HG02973 (cell line): ENCODE results near the gene LIN7A.

Experiments used
- ATAC-seq: cut with Tn5 transposase; IDR thresholded peaks from one replicate; pipeline ENCODE4 v1.9.1; 2021; ENCODE audit warnings: moderate library complexity; ENCODE audit not compliant: unreplicated experiment

Gene LIN7A

GRCh38 chr12:80860928-80861327 lies 76.8 kb downstream of the LIN7A start:
- no peak for ATAC-seq

GRCh38 chr12:80860206-80860605 lies 77.5 kb downstream of the LIN7A start:
- no peak for ATAC-seq

GRCh38 chr12:80858356-80858755 lies 79.4 kb downstream of the LIN7A start:
- no peak for ATAC-seq

GRCh38 chr12:80857311-80857710 lies 80.4 kb downstream of the LIN7A start:
- ATAC-seq = no peak

DNA sequence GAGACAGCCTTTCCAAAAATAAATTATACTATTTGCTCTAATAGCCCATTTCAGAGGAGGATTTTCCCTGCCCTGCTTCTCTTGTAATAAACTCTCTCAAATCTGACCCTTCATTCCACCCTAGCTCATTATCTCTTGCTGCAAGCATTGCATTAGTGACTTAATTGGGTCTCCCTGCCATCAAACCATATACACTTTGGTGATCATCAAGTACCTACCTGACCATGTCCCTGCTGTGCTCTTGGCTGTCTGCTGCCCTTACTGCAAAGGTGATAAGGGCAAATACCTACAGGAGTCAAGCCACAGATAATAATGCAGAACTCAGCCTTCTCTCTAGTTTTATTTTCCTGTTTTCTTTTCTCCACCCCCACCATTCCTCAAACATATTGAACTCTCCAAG lies 88.4 kb downstream of the LIN7A start:
- ATAC-seq = no peak

DNA sequence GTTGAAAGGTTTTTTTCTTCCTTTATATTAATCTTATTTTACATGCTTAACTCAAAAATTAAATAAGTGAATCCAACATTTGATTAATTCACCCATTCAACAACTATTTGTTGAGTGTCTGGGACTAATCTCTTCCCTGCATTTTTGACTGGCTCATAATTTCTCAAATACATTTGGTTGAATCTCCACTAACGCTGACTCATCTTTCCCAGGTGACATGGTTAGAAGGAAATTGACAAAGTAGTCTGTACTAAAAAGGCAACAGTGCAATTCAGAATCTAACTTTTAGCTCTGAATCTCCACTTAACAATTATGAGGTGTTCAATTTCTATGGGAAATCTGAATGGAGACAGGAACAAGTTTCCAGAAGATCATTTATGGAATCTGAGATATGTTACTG lies 88.9 kb downstream of the LIN7A start:
- no peak for ATAC-seq

DNA sequence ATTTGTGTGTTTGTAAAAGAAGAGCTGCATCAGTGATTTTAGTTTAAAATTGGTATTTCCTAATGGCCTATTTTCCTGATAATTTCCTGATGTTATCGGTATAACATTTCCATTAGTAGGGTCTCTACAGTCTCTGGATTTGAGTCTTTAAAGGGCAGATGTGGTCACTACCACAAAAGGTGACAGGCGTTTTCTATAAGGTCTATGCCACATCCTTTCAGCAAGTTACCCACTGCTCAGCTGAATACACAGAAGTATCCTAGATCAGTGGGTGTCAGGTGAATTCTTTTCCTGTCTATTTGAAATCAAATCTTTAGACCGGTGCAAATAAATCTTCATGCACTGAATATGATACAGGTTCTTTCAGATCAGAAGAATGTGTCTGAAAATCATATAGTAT lies 90.2 kb downstream of the LIN7A start:
- no peak for ATAC-seq

DNA sequence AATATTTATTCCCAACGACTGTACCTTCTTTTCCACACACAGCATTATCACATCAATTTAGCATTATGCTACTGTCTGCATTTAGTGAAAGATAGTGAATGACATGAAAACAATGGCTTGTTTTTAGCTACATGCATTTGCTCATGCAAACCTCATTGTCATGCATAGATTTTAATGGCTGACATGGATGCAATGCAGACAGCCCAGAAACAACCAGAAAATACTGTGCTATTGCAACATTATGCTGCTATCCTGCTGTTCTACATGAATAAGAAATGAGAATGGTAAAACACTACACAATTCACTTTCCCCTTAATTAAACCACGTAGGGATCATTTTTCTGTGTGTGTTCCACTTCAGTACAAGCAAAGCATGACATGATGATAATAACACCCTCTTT lies 90.8 kb downstream of the LIN7A start:
- ATAC-seq = no peak

DNA sequence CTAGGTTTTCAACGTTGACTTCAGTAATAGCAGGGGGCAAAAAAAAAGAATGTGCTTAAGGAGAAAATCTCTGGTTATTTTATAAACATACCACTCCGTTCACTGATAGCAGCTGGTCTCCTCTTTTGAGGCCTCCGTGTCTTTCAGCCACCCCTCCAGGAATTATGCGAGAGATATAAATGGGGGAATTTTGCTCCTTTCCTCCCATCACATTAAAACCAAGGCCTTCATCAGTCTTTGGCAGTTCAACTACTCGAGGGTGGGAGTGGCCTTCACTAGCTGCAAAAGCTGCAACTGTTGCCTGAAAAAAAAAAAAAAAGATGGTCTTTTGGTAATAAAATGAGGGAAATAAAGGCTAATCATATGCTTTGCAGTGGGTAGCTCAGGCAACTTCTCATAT lies 92.1 kb downstream of the LIN7A start:
- no peak for ATAC-seq

GRCh38 chr12:80843969-80844368 lies 93.8 kb downstream of the LIN7A start:
- no peak for ATAC-seq

- ATAC-seq = no peak
These were observed 99.0 kb downstream of the LIN7A start for GRCh38 chr12:80838708-80839107.

DNA sequence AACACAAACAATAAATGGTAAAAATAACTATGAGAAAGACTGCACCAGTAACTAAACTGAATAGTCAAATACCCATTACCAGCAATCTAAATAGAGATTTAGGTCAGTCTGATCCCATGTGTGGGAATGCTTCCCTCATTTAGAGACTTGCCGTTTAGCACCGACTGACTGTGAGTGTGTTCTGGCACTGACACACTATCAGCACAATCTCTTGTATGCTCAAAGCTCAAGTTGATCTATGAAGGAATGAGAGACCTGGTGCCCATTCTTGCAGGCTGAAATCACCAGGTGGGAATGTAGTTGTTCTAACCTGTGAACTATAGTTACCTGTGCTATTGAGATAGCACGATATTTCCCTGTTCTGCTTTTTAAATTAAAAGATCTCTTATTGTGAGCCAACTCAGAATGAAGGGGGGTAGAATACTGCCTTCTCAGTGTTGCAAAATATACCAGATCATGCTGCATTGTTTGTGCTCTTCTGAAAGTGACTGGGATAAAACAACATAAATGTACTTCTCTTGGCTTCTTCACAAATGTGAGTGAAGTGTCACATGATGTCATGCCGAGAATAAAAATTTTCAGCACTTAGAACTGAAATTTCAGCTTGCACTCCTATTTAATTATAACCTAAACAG lies 99.6 kb downstream of the LIN7A start:
- no peak for ATAC-seq

DNA sequence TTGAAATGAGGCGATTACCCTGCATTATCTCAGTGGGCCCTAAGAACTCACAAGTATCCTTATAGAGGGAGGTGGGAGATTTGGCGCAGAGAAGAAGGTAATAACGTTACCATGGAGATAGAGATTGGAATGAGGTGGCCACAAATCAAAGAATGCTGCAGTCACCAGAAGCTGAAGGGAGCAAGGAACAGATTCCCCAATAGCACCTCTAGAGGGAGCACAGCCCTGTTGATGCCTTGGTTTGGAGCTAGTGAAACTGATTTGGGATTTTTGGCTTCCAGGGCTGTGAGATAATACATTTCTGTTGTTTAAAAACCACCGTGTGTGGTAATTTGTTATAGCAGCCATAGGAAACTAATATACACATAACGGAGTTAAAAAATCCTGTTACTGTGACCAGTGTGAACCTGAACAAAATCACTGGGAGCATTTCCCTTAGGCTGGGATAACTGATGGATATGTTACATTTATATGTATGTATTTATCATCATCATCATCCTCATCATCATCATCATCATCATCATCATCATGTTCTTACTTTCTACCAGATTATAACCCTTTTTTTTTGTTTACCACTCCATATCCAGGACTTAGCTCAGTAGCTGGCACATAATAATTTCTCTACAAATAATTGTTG lies 100.3 kb downstream of the LIN7A start:
- ATAC-seq = peak; percentile 71

DNA sequence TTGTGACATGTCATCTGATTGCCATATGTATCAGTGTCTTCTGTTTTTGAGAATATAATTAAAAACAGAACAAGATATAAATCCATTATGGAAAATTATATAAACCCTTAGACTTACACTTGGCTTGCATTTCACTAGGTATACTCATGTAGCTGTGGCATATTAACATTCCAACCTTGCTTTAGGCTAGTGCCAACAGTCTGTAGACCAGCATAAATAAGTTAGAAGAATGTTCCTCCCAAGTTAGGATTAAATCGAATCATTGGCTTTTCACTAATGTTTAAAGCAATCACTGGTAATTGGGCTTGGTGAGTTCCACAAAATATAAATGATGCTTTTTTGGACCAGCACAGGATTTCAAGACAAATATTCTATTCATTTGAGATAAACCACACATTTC lies 103.0 kb downstream of the LIN7A start:
- no peak for ATAC-seq

GRCh38 chr12:80830533-80831088 lies 107.1 kb downstream of the LIN7A start:
- no peak for ATAC-seq

GRCh38 chr12:80829767-80830166 lies 108.0 kb downstream of the LIN7A start:
- ATAC-seq = no peak

- ATAC-seq = no peak
These were observed 112.2 kb downstream of the LIN7A start for GRCh38 chr12:80825506-80825905.

GRCh38 chr12:80823393-80823792 lies 114.3 kb downstream of the LIN7A start:
- no peak for ATAC-seq

GRCh38 chr12:80821513-80822000 lies 116.2 kb downstream of the LIN7A start:
- ATAC-seq = no peak

DNA sequence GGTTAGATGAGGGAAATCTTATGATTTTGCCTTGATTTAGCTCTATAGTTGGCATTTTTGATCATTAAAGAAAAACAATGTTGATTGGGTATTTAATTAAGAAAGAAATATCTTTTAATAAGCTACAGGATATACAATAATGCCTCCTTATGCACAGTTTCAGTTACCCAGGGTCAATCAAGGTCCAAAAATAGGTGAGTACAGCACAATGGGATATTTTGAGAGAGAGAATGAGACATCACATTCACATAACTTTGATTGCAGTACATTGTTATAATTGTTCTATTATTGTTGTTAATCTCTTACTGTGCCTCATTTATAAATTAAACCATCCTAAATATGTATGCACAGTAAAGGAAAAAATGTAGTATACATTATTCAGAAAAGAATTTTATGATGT lies 118.9 kb downstream of the LIN7A start:
- ATAC-seq = no peak

DNA sequence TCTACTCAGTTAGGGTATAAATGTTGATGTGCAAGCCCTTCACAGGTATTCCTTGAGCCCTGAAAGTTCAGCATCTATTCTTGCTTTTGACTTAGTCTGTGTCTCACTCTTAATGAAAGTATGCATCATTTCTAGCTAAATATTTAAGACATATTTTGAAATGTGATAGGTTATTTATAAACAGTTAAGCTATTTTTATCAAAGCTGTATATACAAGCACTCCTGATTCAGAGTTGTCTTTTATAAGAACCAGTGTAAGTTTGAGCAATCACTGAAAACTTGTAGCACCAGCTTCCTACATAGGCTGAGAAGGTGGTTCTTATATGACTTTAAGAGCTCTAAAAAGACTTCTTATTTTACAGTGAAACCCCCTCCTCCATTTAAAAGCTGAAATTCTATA lies 122.4 kb downstream of the LIN7A start:
- ATAC-seq = no peak

DNA sequence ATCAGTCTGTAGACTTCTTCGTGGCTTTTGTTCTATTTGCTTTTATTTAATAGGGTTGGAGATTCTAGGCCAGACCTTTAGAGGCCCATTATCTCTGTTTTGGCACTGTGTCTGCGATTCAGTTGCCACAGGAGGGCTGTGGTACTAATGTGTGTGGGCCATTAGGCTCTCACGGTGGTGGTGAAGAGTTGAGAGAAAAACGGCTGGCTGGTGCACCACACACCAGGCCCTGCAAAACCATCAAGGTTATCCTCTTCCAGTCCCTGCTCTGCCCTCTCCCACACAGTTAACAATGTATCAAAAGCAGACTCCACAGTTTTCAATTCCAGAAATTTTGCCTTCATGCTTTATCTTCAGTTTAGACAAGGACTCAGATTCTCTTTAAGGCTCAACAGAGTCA lies 123.3 kb downstream of the LIN7A start:
- ATAC-seq = no peak

GRCh38 chr12:80813820-80814219 lies 123.9 kb downstream of the LIN7A start:
- no peak for ATAC-seq
